Inflammatory macrophage treated with lipopolysaccharide for 1 hour (primary cell): ENCODE measurements around the gene ARMC9.
"Not testable (repeated sequence)": the region's sequence is repeated elsewhere in the genome, so short reads cannot be mapped to it uniquely, and the experiment has no call there.

Experiments
- DNase-seq, 2 donors: peaks; one replicate each; pipeline ENCODE4 v3.0.0-alpha.2; 2020 to 2022

Gene ARMC9

GRCh38 chr2:231343006-231343710, 144.7 kb downstream of the ARMC9 start:
- DNase-seq, result peak; percentile 55 to 65

GRCh38 chr2:231343988-231344387, 145.6 kb downstream of the ARMC9 start:
- DNase-seq, result no peak

GRCh38 chr2:231344851-231345250, 146.4 kb downstream of the ARMC9 start:
- no peak for DNase-seq

GRCh38 chr2:231347081-231347480, 148.7 kb downstream of the ARMC9 start:
- DNase-seq, result no peak

- DNase-seq, result no peak
Measured at GRCh38 chr2:231347638-231348037, 149.2 kb downstream of the ARMC9 start.

GRCh38 chr2:231348173-231348572, 149.7 kb downstream of the ARMC9 start:
- peak; percentile 23 to 42 for DNase-seq

- DNase-seq, result peak; percentile 45 to 67
Measured at GRCh38 chr2:231348704-231349373, 150.4 kb downstream of the ARMC9 start.

- not testable (repeated sequence) for DNase-seq
Measured at GRCh38 chr2:231349374-231349735, 150.9 kb downstream of the ARMC9 start.

- DNase-seq, result no peak
Measured at GRCh38 chr2:231351648-231352047, 153.2 kb downstream of the ARMC9 start.

- DNase-seq, result no peak
Measured at GRCh38 chr2:231353469-231353868, 155.0 kb downstream of the ARMC9 start.

GRCh38 chr2:231355508-231356465, 157.4 kb downstream of the ARMC9 start:
- DNase-seq, result no peak

- DNase-seq, result no peak
Measured at GRCh38 chr2:231356466-231356844, 158.0 kb downstream of the ARMC9 start.

GRCh38 chr2:231357048-231357447, 158.6 kb downstream of the ARMC9 start:
- DNase-seq, result no peak

GRCh38 chr2:231357931-231358330, 159.5 kb downstream of the ARMC9 start:
- DNase-seq, result no peak

GRCh38 chr2:231359441-231359840, 161.0 kb downstream of the ARMC9 start:
- DNase-seq, result peak; percentile 43 to 84

GRCh38 chr2:231359948-231360347, 161.5 kb downstream of the ARMC9 start:
- no peak for DNase-seq

- no peak for DNase-seq
Measured at GRCh38 chr2:231360401-231360800, 162.0 kb downstream of the ARMC9 start.

- DNase-seq, result peak; percentile 49 to 55
Measured at GRCh38 chr2:231360881-231361371, 162.5 kb downstream of the ARMC9 start.

GRCh38 chr2:231361701-231362554, 163.5 kb downstream of the ARMC9 start:
- DNase-seq, result peak; percentile 60 to 65

GRCh38 chr2:231362555-231363184, 164.2 kb downstream of the ARMC9 start:
- DNase-seq, result peak in 1 of 2 donors; percentile 16

GRCh38 chr2:231364061-231364460, 165.6 kb downstream of the ARMC9 start:
- no peak for DNase-seq
